Stimulated activated CD4-positive, alpha-beta T cell treated with anti-CD3 and anti-CD28 coated beads, Interleukin-15, amount 100 ng/mL, for 1 hour (primary cell): Measurements from ENCODE around the gene PRR35.
A peak's percentile ranks its signal among the peaks of the same experiment; 100 is the strongest.

Source experiments
- DNase-seq, 2 donors: peaks; one replicate each; pipeline ENCODE4 v3.0.0-alpha.2; 2020; ENCODE audit warnings: low read depth in 1 of 2, low spot score in 1 of 2

Gene PRR35

DNA sequence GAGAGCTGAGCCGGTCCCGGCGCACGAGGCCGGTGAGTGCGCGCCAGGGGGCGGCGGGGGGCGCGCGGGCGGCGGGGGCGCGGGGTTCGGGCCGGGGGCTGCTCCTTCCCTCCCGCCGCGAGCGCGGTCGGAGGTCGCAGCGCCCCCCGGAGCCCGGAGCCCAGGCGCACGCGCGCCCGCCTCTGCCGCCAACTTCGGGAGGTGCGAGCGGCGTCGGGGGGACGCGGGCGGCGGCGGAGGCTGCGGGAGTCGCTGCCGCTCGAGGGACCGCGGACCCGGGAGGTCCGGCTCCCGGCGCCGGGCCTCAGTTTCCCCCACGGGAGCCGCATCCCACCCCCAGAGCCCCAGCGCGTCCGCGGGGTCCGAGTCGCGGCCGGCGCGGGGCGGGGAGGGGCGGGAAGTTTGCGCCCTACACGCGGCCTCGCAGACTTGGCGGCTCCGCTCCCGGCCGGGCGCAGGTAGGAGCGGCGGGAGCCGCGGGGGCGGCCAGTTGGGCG lies at the start of gene PRR35:
Gene PRR35 (plus strand): TSS at position 191 of the 497 bp plus-strand sequence. CDS start 2,901 bp downstream, outside the sequence.
- no peak for DNase-seq

DNA sequence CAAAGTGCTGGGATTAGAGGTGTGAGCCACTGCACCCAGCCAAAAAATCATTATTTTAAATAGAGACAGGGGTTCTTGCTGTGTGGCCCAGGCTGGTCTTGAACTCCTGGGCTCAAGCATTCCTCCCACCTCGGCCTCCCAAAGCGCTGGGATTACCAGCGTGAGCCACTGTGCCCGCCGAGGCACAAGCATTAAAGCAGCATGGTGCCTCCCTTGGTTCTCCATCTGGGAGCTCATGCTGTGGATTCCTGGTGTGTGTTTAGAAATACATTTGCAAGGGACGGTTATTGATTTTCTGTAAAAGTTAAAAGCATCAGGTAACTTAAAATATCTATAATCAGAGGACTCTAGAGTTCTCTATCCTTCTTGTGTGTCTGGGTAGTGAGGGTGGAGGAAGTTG lies 47.4 kb upstream of the PRR35 start:
- no peak for DNase-seq

DNA sequence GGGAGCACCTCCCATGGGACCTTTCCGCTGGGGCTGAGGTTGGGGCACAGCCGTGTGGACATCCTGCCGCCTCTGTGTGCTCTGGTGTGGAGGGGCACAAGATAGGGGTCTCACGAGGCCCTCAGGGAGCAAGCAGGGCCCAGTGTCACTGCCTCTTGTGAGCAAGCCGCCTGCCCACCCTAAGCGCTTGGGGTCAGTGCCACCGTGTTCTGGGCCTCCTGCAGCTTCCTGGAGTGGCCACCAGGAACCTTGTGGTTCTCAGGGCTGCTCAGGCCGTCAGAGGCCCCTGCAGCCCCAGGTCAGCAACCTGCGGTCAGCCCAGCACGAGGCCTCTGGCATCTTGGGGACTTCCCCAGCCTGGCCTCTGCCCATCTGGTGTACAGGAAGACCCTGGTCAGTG lies 46.2 kb upstream of the PRR35 start:
- no peak for DNase-seq

DNA sequence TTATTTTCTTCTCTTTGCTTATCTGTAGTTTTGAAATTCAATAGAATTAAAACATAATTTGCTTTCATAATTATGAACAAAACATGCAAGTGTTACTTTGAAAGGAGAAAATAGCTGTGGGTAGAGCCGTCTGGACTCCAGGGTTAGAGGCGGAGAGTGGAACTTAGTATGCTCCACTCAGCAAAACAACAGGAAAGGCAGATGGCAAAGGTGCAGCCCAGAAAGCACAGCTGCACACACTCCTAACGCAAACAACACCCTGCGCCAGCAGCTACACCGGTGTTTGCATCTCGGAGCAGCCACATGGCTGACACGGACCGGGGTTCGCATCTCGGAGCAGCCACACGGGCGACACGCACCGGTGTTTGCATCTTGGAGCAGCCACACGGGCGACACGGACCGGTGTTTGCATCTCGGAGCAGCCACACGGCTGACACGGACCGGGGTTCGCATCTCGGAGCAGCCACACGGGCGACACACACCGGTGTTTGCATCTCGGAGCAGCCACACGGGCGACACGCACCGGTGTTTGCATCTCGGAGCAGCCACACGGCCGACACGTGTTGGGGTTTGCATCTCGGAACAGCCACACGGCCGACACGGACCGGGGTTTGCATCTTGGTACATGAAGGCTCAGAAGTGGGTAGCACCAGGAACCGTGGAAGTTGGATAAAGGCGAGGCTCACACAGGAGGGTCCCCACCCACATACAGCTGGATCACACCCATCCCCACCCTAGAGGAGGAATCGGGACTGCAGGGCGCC lies 44.8 kb upstream of the PRR35 start:
- DNase-seq = no peak

- DNase-seq = no peak
Observed at GRCh38 chr16:515939-516226, 44.3 kb upstream of the PRR35 start.

GRCh38 chr16:516301-516700 lies 43.9 kb upstream of the PRR35 start:
- DNase-seq = no peak

DNA sequence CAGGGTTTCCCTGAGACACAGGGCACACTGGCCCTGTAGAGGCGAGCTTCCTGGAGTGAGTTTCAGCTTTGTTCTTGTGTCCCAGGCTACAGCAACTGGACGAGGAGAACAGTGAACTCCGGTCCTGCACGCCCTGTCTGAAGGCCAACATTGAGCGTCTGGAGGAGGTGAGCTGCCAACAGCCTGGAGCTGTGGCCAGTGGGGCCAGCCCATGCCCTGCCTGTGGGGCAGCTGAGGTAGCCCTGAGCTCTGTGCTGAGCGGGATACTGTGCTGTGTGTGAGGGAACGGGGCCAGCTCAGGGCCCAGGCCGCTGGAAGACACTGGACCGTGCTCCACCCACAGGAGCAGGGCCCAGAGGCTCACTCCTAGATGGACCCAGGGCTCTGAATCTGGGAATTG lies 41.3 kb upstream of the PRR35 start:
- DNase-seq = no peak

GRCh38 chr16:519425-519824 lies 40.8 kb upstream of the PRR35 start:
- no peak for DNase-seq

DNA sequence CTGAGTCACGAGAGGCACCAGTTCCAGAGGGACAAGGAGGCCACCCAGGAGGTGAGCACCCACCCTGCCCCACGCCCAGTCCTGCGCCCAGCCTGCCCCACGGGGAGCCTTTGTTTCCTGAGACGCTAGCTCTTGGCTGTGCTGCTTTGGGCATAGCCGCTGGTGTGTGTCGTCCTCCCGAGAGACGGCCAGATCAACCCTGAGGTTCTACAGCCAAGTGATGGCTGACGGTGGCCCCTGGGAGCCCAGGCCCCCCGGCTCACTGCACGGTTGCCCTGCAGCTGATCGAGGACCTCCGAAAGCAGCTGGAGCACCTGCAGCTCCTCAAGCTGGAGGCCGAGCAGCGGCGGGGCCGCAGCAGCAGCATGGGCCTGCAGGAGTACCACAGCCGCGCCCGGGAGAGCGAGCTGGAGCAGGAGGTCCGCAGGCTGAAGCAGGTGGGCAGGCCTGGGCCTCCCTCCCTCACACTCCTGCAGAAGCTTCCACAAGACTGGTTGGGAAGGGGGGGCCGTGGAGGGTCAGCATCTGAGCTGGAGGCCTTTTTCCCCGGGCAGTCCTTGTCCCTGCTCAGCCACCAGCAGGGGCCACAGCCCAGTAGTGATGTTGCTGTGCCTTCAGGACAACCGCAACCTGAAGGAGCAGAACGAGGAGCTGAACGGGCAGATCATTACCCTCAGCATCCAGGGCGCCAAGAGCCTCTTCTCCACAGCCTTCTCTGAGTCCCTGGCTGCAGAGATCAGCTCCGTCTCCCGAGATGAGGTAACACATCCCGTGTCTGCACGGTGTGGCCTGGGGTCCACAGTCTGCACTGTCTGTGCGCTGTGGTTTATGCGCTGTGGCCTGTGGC lies 40.1 kb upstream of the PRR35 start:
- DNase-seq = no peak

DNA sequence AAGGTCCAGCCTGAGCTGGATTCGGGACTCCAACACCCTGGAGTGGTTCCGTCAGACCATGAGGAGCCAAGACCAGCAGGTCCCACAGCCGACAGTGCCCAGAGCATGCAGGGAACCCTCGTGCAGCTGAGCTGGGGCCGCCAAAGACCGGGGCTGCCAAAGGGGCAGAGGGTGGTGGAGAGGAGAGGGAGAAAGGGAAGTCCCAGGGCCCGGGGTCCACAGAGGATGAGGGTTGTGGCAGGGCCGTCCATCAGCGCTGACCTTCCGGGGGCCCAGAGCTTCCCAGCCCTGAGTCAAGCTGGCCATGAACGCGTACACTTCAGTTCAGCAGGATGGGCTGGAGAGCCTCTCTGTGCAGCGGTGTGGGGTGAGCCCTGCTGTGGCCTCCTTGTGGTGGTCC lies 39.3 kb upstream of the PRR35 start:
- no peak for DNase-seq

DNA sequence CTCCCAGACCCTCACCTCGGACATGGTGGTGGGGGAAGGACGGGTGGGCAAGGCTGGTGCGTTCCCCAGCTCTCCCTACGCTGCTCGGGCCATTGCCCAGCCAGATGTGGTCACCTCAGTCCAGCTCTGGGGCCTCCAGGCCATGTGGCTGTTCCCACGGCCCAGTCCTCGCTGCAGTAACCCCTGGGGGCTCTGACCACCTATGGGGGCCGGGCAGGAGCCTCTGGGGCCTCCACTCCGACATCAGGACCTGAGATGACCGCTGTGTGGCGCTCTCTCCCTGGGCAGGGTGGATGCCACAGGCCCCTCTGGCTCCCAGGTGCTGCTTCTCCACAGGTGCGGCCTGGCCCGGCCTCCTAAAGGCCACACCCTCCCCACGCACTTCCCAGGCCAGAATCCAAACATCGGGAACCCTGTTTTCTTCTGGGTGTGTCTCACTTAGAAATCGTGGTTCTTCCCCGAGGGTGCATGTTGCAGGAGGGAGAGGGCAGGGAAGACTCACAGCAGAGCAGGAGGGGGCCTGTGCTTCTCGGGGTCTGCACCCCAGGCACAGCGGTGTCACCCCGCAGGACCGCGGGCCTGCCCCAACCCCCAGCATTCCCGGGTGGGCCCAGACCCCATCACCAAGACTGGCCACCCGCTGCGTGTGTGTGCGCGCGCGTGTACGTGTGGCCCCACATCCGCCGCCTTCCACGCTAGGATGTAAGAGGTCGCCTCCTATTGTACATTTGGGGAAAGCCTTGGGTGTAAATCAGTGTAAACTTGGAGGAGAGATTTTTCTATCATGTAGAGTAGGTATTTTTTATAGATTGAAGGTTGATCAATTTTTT lies 38.6 kb upstream of the PRR35 start:
- DNase-seq = no peak

- no peak for DNase-seq
Observed at GRCh38 chr16:522320-523096, 37.7 kb upstream of the PRR35 start.

DNA sequence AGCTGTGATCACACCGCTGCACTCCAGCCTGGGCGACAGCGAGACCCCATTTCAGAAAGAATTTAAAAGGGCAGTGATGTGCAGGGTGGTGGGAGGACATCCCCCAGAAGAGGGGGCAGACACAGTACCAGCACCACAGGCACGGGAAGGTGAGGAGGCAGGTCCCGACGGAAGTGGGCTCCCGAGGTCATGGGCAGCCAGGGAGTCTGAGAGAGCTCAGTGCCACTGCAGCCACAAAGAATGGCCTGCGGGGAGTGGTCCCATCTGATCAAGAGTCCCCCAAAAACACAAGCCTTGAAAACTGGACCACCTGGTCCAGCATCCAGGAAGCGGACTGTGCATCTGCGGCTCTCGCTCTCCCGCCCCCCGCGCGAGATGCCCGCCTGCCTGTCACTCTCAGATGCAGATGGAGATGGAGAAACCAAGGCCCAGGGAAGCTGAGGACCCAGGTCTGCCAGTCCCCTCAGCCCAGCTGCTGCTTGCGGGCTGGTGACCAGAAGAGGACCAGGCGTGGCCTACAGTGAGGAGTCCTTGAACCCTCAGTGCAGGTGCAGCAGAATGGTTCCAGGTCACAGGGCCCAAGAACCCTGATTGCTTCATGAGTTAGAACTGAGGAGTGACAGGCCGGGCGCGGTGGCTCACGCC lies 37.0 kb upstream of the PRR35 start:
- DNase-seq = no peak

DNA sequence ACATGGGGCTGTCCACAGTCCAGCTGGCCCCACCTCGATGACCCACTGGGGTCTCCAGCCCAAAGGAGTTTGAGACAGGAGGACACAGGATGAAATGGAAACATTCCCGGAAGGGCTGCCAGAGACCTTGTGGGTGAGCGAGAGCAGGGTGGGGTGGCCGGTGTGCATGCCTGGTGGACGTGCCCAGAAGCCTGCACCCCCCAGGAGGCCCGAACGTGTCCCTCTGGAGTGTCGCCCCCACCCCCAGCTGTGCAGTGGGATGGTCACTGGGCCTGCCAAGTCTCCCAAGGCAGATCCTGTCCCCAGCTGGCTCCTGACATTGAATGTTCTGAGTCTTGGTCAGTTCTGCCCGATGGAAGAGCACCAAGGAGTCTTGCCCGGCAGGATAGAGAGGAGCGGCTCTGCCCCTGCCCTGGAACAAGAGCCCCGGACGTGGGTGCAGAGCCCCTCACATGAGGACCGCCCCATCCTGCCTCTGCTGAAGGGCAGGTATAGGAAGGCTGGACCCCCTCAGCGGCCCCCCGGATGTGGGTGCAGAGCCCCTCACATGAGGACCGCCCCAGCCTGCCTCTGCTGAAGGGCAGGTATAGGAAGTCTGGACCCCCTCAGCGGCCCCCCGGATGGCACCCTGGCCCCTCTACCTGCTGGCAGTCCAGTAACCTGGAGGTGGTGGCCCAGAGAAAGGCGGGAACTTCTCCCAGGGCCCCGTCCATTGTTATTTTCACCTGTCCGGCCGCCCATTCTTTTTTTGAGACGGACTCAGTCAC lies 35.7 kb upstream of the PRR35 start:
- DNase-seq = no peak

- no peak for DNase-seq
Observed at GRCh38 chr16:525123-525519, 35.1 kb upstream of the PRR35 start.

DNA sequence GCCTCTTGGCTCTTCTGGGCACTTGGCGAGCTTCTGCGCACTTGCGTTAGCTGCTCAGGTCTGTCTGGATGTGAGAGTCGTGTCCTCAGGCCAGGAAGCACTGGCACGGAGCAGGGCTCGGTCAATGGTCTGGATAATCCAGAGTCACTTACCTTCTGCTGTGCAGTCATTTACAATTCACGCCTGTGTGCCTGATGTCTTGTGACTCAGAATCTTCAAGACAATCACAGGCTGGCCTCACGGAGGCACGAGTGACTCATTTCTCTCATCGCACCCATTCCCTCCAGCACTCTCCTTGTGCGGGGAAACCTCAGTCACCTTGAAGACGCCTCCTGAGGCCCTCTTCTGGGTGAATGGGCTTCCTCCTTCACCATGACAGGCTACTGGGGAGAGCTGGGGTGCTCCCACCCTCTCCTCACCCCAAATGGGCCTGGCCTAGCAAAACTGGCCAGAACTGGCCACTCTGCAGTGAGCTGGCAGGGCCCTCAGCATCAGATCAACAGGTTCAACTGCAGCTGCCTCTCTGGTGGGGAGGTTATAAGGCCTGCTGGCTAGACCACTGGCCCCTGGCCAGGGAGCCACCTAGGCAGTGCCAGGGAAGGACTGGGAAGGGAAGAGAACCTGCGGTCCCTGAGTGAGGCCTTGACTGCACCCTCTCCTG lies 34.5 kb upstream of the PRR35 start:
- DNase-seq = peak; percentile 33 to 47

GRCh38 chr16:526181-527014 lies 33.8 kb upstream of the PRR35 start:
- no peak for DNase-seq
